Measurements from ENCODE around the gene OR52A1. TPM values are rescaled to one million over a fixed set of nuclear protein-coding genes. Genes with fewer than 3 reads are reported as not detected.
A peak's percentile ranks its signal among the peaks of the same experiment; 100 is the strongest.

The OR52A1 gene
- total and polyA plus RNA-seq, 9 of the 15 experiments (the other 6 are each of a cell fraction or from before 2014, with no cell fraction given): under 0.01 to 0.33 (median 0.13) TPM; not detected in 3

DNA sequence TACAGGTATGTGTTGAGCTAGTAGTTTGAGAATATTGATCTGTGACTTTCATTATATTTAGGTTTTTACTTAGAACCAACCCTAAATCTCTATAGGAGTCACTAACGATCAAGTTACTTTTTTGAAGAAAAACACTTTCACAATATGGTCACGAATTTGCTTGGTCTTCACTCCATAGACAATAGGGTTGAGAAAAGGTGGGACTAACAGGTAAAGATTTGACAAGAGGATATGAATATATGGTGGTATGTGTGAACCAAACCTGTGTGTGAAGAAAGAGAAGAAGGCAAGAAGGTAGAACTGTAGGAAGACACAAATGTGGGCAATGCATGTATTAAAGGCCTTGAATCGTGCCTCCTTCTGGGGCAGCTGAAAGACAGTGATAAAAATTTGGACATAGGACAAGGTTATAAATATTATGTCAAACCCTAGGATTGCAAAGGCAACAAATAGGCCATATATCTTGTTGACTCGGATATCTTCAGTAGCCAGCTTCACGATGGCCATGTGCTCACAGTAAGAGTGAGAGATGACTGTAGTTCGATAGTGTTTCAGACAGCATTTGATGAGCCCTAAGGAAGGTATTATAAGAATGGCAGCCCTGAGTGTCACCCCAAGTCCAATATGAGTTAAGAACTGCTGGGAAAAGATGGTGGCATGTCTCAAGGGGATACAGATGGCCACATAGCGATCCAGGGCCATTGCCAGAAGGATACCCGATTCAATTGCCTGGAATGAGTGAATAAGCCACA, 22.8 kb downstream of the OR52A1 start (continued):
- TF ChIP-seq, protein P1, sequence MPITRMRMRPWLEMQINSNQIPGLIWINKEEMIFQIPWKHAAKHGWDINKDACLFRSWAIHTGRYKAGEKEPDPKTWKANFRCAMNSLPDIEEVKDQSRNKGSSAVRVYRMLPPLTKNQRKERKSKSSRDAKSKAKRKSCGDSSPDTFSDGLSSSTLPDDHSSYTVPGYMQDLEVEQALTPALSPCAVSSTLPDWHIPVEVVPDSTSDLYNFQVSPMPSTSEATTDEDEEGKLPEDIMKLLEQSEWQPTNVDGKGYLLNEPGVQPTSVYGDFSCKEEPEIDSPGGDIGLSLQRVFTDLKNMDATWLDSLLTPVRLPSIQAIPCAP (CRISPR knock-in tag; IDR thresholded peaks at IDR 0.05; ENCODE audit: borderline replicate concordance): no peak
- TF ChIP-seq NFYB (IDR thresholded peaks at IDR 0.05; ENCODE audit: extremely low read depth, insufficient read length): no peak
- no peak for TF ChIP-seq MCM3 (IDR thresholded peaks at IDR 0.05)
- peak; percentile 96 for TF ChIP-seq ARID1B (IDR thresholded peaks at IDR 0.05)
- TF ChIP-seq, protein P2, sequence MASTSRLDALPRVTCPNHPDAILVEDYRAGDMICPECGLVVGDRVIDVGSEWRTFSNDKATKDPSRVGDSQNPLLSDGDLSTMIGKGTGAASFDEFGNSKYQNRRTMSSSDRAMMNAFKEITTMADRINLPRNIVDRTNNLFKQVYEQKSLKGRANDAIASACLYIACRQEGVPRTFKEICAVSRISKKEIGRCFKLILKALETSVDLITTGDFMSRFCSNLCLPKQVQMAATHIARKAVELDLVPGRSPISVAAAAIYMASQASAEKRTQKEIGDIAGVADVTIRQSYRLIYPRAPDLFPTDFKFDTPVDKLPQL (IDR thresholded peaks at IDR 0.05; ENCODE audit: extremely low read depth, insufficient read length): no peak
- no peak for TF ChIP-seq SRSF3 (IDR thresholded peaks at IDR 0.05; ENCODE audit: insufficient read depth, low read length)
- no peak for TF ChIP-seq NR2F6 (CRISPR knock-in tag; IDR thresholded peaks at IDR 0.05)
- no peak for TF ChIP-seq CREBBP (IDR thresholded peaks at IDR 0.05; ENCODE audit: low read depth, low read length)
- TF ChIP-seq HCFC1 (IDR thresholded peaks at IDR 0.05; ENCODE audit: low read depth, low read length): no peak
- TF ChIP-seq, protein P3, sequence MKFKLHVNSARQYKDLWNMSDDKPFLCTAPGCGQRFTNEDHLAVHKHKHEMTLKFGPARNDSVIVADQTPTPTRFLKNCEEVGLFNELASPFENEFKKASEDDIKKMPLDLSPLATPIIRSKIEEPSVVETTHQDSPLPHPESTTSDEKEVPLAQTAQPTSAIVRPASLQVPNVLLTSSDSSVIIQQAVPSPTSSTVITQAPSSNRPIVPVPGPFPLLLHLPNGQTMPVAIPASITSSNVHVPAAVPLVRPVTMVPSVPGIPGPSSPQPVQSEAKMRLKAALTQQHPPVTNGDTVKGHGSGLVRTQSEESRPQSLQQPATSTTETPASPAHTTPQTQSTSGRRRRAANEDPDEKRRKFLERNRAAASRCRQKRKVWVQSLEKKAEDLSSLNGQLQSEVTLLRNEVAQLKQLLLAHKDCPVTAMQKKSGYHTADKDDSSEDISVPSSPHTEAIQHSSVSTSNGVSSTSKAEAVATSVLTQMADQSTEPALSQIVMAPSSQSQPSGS (CRISPR knock-in tag; IDR thresholded peaks at IDR 0.05): no peak
- TF ChIP-seq MAFG (tag; conservative IDR thresholded peaks at IDR 0.05): no peak
- TF ChIP-seq, protein P4, sequence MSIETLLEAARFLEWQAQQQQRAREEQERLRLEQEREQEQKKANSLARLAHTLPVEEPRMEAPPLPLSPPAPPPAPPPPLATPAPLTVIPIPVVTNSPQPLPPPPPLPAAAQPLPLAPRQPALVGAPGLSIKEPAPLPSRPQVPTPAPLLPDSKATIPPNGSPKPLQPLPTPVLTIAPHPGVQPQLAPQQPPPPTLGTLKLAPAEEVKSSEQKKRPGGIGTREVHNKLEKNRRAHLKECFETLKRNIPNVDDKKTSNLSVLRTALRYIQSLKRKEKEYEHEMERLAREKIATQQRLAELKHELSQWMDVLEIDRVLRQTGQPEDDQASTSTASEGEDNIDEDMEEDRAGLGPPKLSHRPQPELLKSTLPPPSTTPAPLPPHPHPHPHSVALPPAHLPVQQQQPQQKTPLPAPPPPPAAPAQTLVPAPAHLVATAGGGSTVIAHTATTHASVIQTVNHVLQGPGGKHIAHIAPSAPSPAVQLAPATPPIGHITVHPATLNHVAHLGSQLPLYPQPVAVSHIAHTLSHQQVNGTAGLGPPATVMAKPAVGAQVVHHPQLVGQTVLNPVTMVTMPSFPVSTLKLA (conservative IDR thresholded peaks at IDR 0.05): peak; percentile 80 to 88
- TF ChIP-seq, protein P5, sequence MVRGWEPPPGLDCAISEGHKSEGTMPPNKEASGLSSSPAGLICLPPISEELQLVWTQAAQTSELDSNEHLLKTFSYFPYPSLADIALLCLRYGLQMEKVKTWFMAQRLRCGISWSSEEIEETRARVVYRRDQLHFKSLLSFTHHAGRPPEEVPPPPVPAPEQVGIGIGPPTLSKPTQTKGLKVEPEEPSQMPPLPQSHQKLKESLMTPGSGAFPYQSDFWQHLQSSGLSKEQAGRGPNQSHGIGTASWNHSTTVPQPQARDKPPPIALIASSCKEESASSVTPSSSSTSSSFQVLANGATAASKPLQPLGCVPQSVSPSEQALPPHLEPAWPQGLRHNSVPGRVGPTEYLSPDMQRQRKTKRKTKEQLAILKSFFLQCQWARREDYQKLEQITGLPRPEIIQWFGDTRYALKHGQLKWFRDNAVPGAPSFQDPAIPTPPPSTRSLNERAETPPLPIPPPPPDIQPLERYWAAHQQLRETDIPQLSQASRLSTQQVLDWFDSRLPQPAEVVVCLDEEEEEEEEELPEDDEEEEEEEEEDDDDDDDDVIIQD (CRISPR knock-in tag; IDR thresholded peaks at IDR 0.05): no peak
- no peak for TF ChIP-seq ZNF76 (CRISPR knock-in tag; IDR thresholded peaks at IDR 0.05; ENCODE audit: borderline replicate concordance)
- no peak; the same call in 1 of the 2 replicates for TF ChIP-seq ETV1 (tag; conservative IDR thresholded peaks at IDR 0.05; ENCODE audit: low read depth)
- TF ChIP-seq, protein P6, sequence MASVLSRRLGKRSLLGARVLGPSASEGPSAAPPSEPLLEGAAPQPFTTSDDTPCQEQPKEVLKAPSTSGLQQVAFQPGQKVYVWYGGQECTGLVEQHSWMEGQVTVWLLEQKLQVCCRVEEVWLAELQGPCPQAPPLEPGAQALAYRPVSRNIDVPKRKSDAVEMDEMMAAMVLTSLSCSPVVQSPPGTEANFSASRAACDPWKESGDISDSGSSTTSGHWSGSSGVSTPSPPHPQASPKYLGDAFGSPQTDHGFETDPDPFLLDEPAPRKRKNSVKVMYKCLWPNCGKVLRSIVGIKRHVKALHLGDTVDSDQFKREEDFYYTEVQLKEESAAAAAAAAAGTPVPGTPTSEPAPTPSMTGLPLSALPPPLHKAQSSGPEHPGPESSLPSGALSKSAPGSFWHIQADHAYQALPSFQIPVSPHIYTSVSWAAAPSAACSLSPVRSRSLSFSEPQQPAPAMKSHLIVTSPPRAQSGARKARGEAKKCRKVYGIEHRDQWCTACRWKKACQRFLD (CRISPR knock-in tag; IDR thresholded peaks at IDR 0.05): no peak
- peak in 1 of 3 experiments; percentile 25 for TF ChIP-seq YY1 (IDR thresholded peaks at IDR 0.05; ENCODE audit: borderline replicate concordance in 1 of 3, control insufficient read depth in 1 of 3, extremely low read depth in 1 of 3, insufficient read depth in 3 of 3, insufficient read length in 1 of 3, insufficient replicate concordance in 2 of 3, low read depth in 1 of 3, low read length in 2 of 3)
- TF ChIP-seq NFRKB (IDR thresholded peaks at IDR 0.05; ENCODE audit: low read depth): 0 out of 2 replicates have a peak, but pooled peaks have one; percentile 56
